Measurements from ENCODE around the gene COG7.

COG7 gene

GRCh38 chr16:23374721-23375510 is 78.1 kb downstream of the COG7 start:
- no peaks in the 10 kb centered on the region for H3K36me3 ChIP-seq
- no peaks in the 10 kb centered on the region for H3K9me3 ChIP-seq (ENCODE audit: severe bottlenecking)
- no peak overlapping the region for H3K4me3 ChIP-seq (ENCODE audit: low read depth, low read length)
- no peak for TF ChIP-seq CTCF (IDR thresholded peaks at IDR 0.05; ENCODE audit: low read depth, low read length)
- no peak for DNase-seq
- no peak overlapping the region for H3K27ac ChIP-seq
- no peaks in the 10 kb centered on the region for H3K27me3 ChIP-seq (ENCODE audit: insufficient read depth, low read depth, severe bottlenecking)

- H3K4me3 ChIP-seq (ENCODE audit: low read depth, low read length): no peak overlapping the region
- H3K27me3 ChIP-seq (ENCODE audit: insufficient read depth, low read depth, severe bottlenecking): no peaks in the 10 kb centered on the region
- no peak overlapping the region for H3K27ac ChIP-seq
- DNase-seq: no peak
- no peak for TF ChIP-seq CTCF (IDR thresholded peaks at IDR 0.05; ENCODE audit: low read depth, low read length)
- no peaks in the 10 kb centered on the region for H3K36me3 ChIP-seq
- no peaks in the 10 kb centered on the region for H3K9me3 ChIP-seq (ENCODE audit: severe bottlenecking)
Measured at GRCh38 chr16:23373436-23374219, 79.4 kb downstream of the COG7 start.

GRCh38 chr16:23371368-23371767 is 81.6 kb downstream of the COG7 start:
- no peaks in the 10 kb centered on the region for H3K36me3 ChIP-seq
- no peak for DNase-seq
- H3K9me3 ChIP-seq (ENCODE audit: severe bottlenecking): no peaks in the 10 kb centered on the region
- peak; percentile 47 for TF ChIP-seq CTCF (IDR thresholded peaks at IDR 0.05; ENCODE audit: low read depth, low read length)
- H3K27me3 ChIP-seq (ENCODE audit: insufficient read depth, low read depth, severe bottlenecking): no peaks in the 10 kb centered on the region
- H3K27ac ChIP-seq: no peak overlapping the region
- no peak overlapping the region for H3K4me3 ChIP-seq (ENCODE audit: low read depth, low read length)

GRCh38 chr16:23369416-23369815 is 83.6 kb downstream of the COG7 start:
- no peak for TF ChIP-seq CTCF (IDR thresholded peaks at IDR 0.05; ENCODE audit: low read depth, low read length)

GRCh38 chr16:23368469-23368868 is 84.5 kb downstream of the COG7 start:
- no peaks in the 10 kb centered on the region for H3K9me3 ChIP-seq (ENCODE audit: severe bottlenecking)
- no peak overlapping the region for H3K27ac ChIP-seq
- H3K27me3 ChIP-seq (ENCODE audit: insufficient read depth, low read depth, severe bottlenecking): no peaks in the 10 kb centered on the region
- TF ChIP-seq CTCF (IDR thresholded peaks at IDR 0.05; ENCODE audit: low read depth, low read length): no peak
- no peak for DNase-seq
- H3K36me3 ChIP-seq: no peaks in the 10 kb centered on the region
- no peak overlapping the region for H3K4me3 ChIP-seq (ENCODE audit: low read depth, low read length)

More at GRCh38 chr16:23369416-23369815, 83.6 kb downstream of the COG7 start:
- H3K9me3 ChIP-seq (ENCODE audit: severe bottlenecking): no peaks in the 10 kb centered on the region
- H3K36me3 ChIP-seq: no peaks in the 10 kb centered on the region
- H3K27ac ChIP-seq: no peak overlapping the region
- H3K4me3 ChIP-seq (ENCODE audit: low read depth, low read length): no peak overlapping the region
- DNase-seq: no peak
- H3K27me3 ChIP-seq (ENCODE audit: insufficient read depth, low read depth, severe bottlenecking): no peaks in the 10 kb centered on the region

All from WERI-Rb-1 (cell line).